Prostate gland (tissue), 2 donors: ENCODE measurements around the gene PSD2. TPM values are rescaled to one million over a fixed set of nuclear protein-coding genes. Genes with fewer than 3 reads are reported as not detected.

Source experiments
- DNase-seq: peaks from one replicate; pipeline ENCODE4 v3.0.0-alpha.2; 2019; ENCODE audit warnings: low spot score
- H3K27ac ChIP-seq, 2 donors: fragments of 200-600 bp; sonication (generic); 2 replicates each; pipeline ENCODE4 v1.5.1; 2017 to 2019
- H3K27me3 ChIP-seq: fragments of 200-600 bp; sonication (generic); replicated peaks from 2 replicates; pipeline ENCODE4 v1.5.1; 2019; ENCODE audit not compliant: insufficient read depth
- H3K36me3 ChIP-seq, 2 donors: fragments of 200-600 bp; sonication (generic); 1 replicate in 1 of 2; 2 replicates in 1 of 2; pipeline versions ENCODE4 v1.5.1 to v1.8.1; 2017 to 2019
- H3K4me1 ChIP-seq: fragments of 200-600 bp; sonication (generic); replicated peaks from 2 replicates; pipeline ENCODE4 v1.5.1; 2019
- H3K4me3 ChIP-seq, 2 donors: fragments of 200-600 bp; sonication (generic); 2 replicates each; pipeline ENCODE4 v1.5.1; 2017 to 2019
- H3K9me3 ChIP-seq: fragments of 200-600 bp; sonication (generic); 2 replicates; pipeline ENCODE4 v1.5.1; 2017
- POLR2A ChIP-seq: fragments of 450-650 bp; IDR thresholded peaks from one replicate; pipeline ENCODE4 v1.6.1; 2016; ENCODE audit warnings: antibody characterized with exemption, mild to moderate bottlenecking
- POLR2AphosphoS5 ChIP-seq: sonication (generic); formaldehyde crosslinking; IDR thresholded peaks from one replicate; pipeline ENCODE4 v1.6.1; 2017; ENCODE audit warnings: antibody characterized with exemption
- WGBS: methylation state at CpG from one replicate; pipeline ENCODE4 v1.1.5; 2018; 5-methylcytosine and 5-hydroxymethylcytosine counted together
- intact Hi-C: fragments of 100-400 bp; cut with DNase I; formaldehyde crosslinking; loops from one replicate; pipeline ENCODE4 v1.14.2; 2022
- total RNA-seq, 2 donors: library from RNA; depleted of rRNA; stranded (reverse); fragments of >200 nt; gene quantifications; one replicate each; pipeline ENCODE4 v1.1.0, GENCODE V29; 2016
- TF ChIP-seq, protein P1 (sequence below), 4 experiments: fragments of 200-600 bp in 2 of 4; fragments of 450-650 bp in 2 of 4; sonication (generic) in 2 of 4; IDR thresholded peaks; 1 replicate in 3 of 4; 2 replicates in 1 of 4; pipeline ENCODE4 v1.5.1; 2016 to 2019; ENCODE audit warnings: antibody characterized with exemption in 4 of 4, mild to moderate bottlenecking in 2 of 4, moderate library complexity in 2 of 4

Gene PSD2
- total RNA-seq, 2 donors from 2014 or later = 0.46 to 0.74 TPM

DNA sequence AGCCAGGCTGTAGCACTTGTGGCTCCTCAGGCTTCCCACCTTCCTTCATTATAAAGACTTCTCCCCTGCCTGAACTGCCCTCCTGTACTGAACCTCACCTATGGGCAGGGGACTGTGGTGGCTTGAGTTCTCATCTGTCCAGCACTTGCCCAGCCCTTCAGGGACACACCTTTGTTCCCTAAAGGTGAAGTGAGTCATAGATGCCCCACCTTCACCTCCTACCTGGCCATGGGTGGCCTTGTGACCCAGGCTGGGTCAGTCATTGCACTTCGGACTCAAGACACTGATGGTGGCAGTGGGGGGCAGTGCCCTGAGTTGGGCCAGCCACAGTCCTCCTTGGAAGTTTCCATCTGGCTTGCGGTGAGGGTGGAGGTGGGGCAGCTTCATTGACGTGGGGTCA is 26.1 kb upstream of the PSD2 start:
- no peak overlapping the region for H3K27ac ChIP-seq
- H3K4me1 ChIP-seq = no peaks in the 10 kb centered on the region
- H3K27me3 ChIP-seq = peaks cover under 1% of the 10 kb centered on the region
- intact Hi-C loops = loop anchor here (5.0 kb wide), 1 partner anchor 57 kb away; no protein-coding TSS in a partner anchor
- H3K9me3 ChIP-seq = no peaks in the 10 kb centered on the region
- no peak for DNase-seq
- 83% methylated on average over 2 of the region's 3 CpGs for WGBS
- no peak overlapping the region for H3K4me3 ChIP-seq
- TF ChIP-seq POLR2A = no peak
- TF ChIP-seq POLR2AphosphoS5 = no peak
- TF ChIP-seq, protein P1, sequence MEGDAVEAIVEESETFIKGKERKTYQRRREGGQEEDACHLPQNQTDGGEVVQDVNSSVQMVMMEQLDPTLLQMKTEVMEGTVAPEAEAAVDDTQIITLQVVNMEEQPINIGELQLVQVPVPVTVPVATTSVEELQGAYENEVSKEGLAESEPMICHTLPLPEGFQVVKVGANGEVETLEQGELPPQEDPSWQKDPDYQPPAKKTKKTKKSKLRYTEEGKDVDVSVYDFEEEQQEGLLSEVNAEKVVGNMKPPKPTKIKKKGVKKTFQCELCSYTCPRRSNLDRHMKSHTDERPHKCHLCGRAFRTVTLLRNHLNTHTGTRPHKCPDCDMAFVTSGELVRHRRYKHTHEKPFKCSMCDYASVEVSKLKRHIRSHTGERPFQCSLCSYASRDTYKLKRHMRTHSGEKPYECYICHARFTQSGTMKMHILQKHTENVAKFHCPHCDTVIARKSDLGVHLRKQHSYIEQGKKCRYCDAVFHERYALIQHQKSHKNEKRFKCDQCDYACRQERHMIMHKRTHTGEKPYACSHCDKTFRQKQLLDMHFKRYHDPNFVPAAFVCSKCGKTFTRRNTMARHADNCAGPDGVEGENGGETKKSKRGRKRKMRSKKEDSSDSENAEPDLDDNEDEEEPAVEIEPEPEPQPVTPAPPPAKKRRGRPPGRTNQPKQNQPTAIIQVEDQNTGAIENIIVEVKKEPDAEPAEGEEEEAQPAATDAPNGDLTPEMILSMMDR (IDR thresholded peaks at IDR 0.05) = no peak
- H3K36me3 ChIP-seq = no peaks in the 10 kb centered on the region

DNA sequence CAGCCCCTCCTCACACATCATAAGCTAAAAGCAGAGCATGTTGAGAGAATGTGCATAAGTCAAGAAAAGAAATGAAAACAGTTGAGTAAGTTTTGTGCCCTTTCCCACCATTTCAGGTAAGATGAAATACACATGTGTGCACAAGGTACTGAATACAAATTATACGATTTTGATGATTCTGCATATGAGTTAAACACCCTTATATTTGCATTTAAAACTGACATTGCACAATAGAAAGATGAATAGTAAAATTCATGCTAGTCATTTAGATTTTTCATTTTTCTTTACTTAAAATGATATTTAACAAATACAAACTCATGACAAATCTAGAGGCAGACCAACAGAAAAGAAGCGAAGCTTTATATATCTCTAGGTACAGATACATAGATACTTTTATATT is 24.9 kb upstream of the PSD2 start:
- no peaks in the 10 kb centered on the region for H3K27me3 ChIP-seq
- no peak overlapping the region for H3K27ac ChIP-seq
- TF ChIP-seq, protein P1 (IDR thresholded peaks at IDR 0.05) = no peak
- TF ChIP-seq POLR2A (no peak), POLR2AphosphoS5 (no peak)
- DNase-seq = no peak
- H3K36me3 ChIP-seq = no peaks in the 10 kb centered on the region
- H3K4me1 ChIP-seq = no peaks in the 10 kb centered on the region
- H3K4me3 ChIP-seq = no peak overlapping the region
- WGBS = 81% methylated on average over 2 of the region's 2 CpGs
- H3K9me3 ChIP-seq = no peaks in the 10 kb centered on the region
- intact Hi-C loops = no loop called here

DNA sequence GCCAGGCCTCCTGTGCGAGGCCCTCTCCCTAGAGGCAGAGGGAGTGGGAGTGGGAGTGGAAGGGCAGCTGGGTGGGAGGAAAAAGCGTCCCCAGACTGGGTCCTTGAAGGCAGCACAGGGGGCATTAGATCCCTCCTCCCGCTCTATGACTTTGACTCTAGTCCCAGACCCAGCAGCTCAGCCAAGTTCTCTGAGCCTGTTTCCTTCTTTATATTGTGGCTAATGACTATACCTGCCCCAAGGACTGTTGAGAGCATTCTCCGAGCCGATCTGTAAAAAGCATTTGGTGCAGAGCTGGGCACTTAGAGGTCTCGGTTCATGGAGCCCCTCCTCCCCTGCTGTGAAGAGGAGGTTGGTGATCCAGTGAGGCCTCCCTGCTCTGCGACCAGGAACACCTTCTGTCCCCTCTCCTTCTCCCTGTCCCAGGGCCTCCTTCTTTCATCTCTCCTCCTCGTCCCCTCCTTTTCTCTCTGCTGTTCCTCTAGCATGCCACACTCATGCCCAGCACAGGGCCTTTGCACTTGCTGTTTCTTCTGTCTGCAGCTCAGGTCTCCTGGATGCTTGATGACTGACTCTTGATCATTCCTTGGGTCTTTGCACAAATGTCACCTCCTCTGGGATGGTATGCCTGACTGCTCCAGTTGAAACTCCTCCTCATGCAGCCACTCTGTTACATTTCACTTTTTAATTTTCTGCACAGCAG is 23.4 kb upstream of the PSD2 start:
- Histone ChIP-seq H3K27me3 (no peaks in the 10 kb centered on the region), H3K4me1 (no peaks in the 10 kb centered on the region), H3K27ac (no peak overlapping the region), H3K9me3 (no peaks in the 10 kb centered on the region), H3K36me3 (no peaks in the 10 kb centered on the region), H3K4me3 (no peak overlapping the region)
- TF ChIP-seq POLR2A = no peak
- TF ChIP-seq, protein P1 (IDR thresholded peaks at IDR 0.05) = no peak
- WGBS = 75% methylated on average over 8 of the region's 8 CpGs
- intact Hi-C loops = no loop called here
- DNase-seq = no peak

- intact Hi-C loops = no loop called here
- Histone ChIP-seq H3K27ac (no peak overlapping the region), H3K36me3 (no peaks in the 10 kb centered on the region), H3K4me1 (no peaks in the 10 kb centered on the region), H3K4me3 (no peak overlapping the region), H3K9me3 (no peaks in the 10 kb centered on the region), H3K27me3 (no peaks in the 10 kb centered on the region)
- WGBS = 77% methylated on average over 5 of the region's 5 CpGs
- no peak for DNase-seq
- TF ChIP-seq POLR2AphosphoS5 (no peak), POLR2A (no peak)
- TF ChIP-seq, protein P1 (IDR thresholded peaks at IDR 0.05) = no peak
Measured at GRCh38 chr5:139772927-139773690, 22.5 kb upstream of the PSD2 start.
